Tibial nerve (tissue), 3 donors: Measurements from ENCODE around the gene KCNJ1.

ENCODE experiments used
- CTCF ChIP-seq, 5 experiments: fragments of 200-600 bp in 3 of 5; fragments of 450-650 bp in 2 of 5; sonication (generic) in 3 of 5; IDR thresholded peaks; one replicate each; pipeline ENCODE4 v1.5.1; 2016 to 2019; ENCODE audit warnings: antibody characterized with exemption in 5 of 5, mild to moderate bottlenecking in 3 of 5, moderate library complexity in 2 of 5
- POLR2A ChIP-seq, 2 donors: fragments of 450-650 bp; IDR thresholded peaks; one replicate each; pipeline ENCODE4 v1.6.1; 2017; ENCODE audit warnings: antibody characterized with exemption in 2 of 2, mild to moderate bottlenecking in 2 of 2, moderate library complexity in 2 of 2

GRCh38 chr11:128841461-128842072, 25.5 kb downstream of the KCNJ1 start:
- TF ChIP-seq CTCF (IDR thresholded peaks at IDR 0.05) (no peak), POLR2A (IDR thresholded peaks at IDR 0.05) (no peak)
